Muscle of leg (tissue), 11 donors: ENCODE data around the gene LYZL4. TPM values are rescaled to one million over a fixed set of nuclear protein-coding genes. Genes with fewer than 3 reads are reported as not detected.
A peak's percentile ranks its signal among the peaks of the same experiment; 100 is the strongest.

ENCODE experiments used
- DNase-seq: peaks from one replicate; pipeline ENCODE4 v3.0.0; 2013
- H3K27ac ChIP-seq: one replicate; pipeline ENCODE4 v1.5.1; 2013; ENCODE audit warnings: mild to moderate bottlenecking, low read length, control low read depth
- H3K27me3 ChIP-seq: one replicate; pipeline ENCODE4 v1.6.1; 2013; ENCODE audit warnings: low read length; ENCODE audit not compliant: control insufficient read depth, insufficient read depth
- H3K36me3 ChIP-seq: one replicate; pipeline ENCODE4 v1.6.1; 2013; ENCODE audit warnings: low read length; ENCODE audit not compliant: control insufficient read depth, insufficient read depth
- H3K4me1 ChIP-seq: one replicate; pipeline ENCODE4 v1.6.1; 2013; ENCODE audit warnings: low read length; ENCODE audit not compliant: control insufficient read depth, insufficient read depth
- H3K4me3 ChIP-seq: one replicate; pipeline ENCODE4 v1.5.1; 2013; ENCODE audit warnings: low read length, control low read depth
- H3K9me3 ChIP-seq: replicated peaks from 2 replicates; pipeline ENCODE4 v1.6.1; 2013; ENCODE audit warnings: low read depth, low read length; ENCODE audit not compliant: control insufficient read depth
- WGBS: methylation state at CpG from one replicate; pipeline ENCODE4 v1.1.5; 2013; ENCODE audit warnings: missing lambda C conversion rate; ENCODE audit not compliant: insufficient coverage; 5-methylcytosine and 5-hydroxymethylcytosine counted together
- polyA plus RNA-seq, 8 donors: library from polyadenylated mRNA; unstranded; fragments of 120-200 nt; gene quantifications; one replicate each; pipeline versions ENCODE4 v1.2.1 to v1.2.3, GENCODE V29; 2013; ENCODE audit warnings: inconsistent platforms in 1 of 8, low replicate concordance in 1 of 8; ENCODE audit not compliant: insufficient read length in 8 of 8, insufficient read depth in 1 of 8
- total RNA-seq: library from RNA; stranded (reverse); fragments of 120-200 nt; gene quantifications from one replicate; pipeline ENCODE4 v1.2.4, GENCODE V29; 2013

The LYZL4 gene
- total and polyA plus RNA-seq, 9 donors: not detected

GRCh38 chr3:42428830-42429229, 18.4 kb upstream of the LYZL4 start:
- no peak overlapping the region for H3K27ac ChIP-seq
- DNase-seq: no peak
- H3K9me3 ChIP-seq: peaks cover 10% of the 10 kb centered on the region
- H3K4me1 ChIP-seq: peaks cover 3% of the 10 kb centered on the region
- H3K27me3 ChIP-seq: peaks cover 2% of the 10 kb centered on the region
- H3K4me3 ChIP-seq: no peak overlapping the region
- 30% methylated on average over 1 of the region's 2 CpGs for WGBS
- H3K36me3 ChIP-seq: no peaks in the 10 kb centered on the region

GRCh38 chr3:42425736-42426407, 15.5 kb upstream of the LYZL4 start:
- no peaks in the 10 kb centered on the region for H3K36me3 ChIP-seq
- no peak overlapping the region for H3K27ac ChIP-seq
- no peak overlapping the region for H3K4me3 ChIP-seq
- H3K27me3 ChIP-seq: peaks cover 4% of the 10 kb centered on the region
- no CpG with 5 or more reads among the region's 7 CpGs for whole genome bisulfite sequencing
- no peak for DNase-seq
- no peaks in the 10 kb centered on the region for H3K9me3 ChIP-seq
- peaks cover 3% of the 10 kb centered on the region for H3K4me1 ChIP-seq

GRCh38 chr3:42424911-42425310, 14.5 kb upstream of the LYZL4 start:
- Histone ChIP-seq H3K27ac (no peak overlapping the region), H3K4me1 (peaks cover under 1% of the 10 kb centered on the region), H3K9me3 (no peaks in the 10 kb centered on the region), H3K27me3 (peaks cover 4% of the 10 kb centered on the region), H3K36me3 (no peaks in the 10 kb centered on the region), H3K4me3 (no peak overlapping the region)
- no peak for DNase-seq
- WGBS: no CpG with 5 or more reads among the region's 3 CpGs

GRCh38 chr3:42421818-42422796, 11.7 kb upstream of the LYZL4 start:
- Histone ChIP-seq H3K4me1 (peaks cover 12% of the 10 kb centered on the region), H3K36me3 (no peaks in the 10 kb centered on the region), H3K4me3 (no peak overlapping the region), H3K9me3 (no peaks in the 10 kb centered on the region), H3K27ac (no peak overlapping the region), H3K27me3 (peaks cover 4% of the 10 kb centered on the region)
- WGBS: 90% methylated on average over 12 of the region's 20 CpGs
- DNase-seq: no peak

- Histone ChIP-seq H3K4me1 (peaks cover 12% of the 10 kb centered on the region), H3K9me3 (no peaks in the 10 kb centered on the region), H3K4me3 (no peak overlapping the region), H3K27me3 (peaks cover 8% of the 10 kb centered on the region), H3K27ac (no peak overlapping the region), H3K36me3 (no peaks in the 10 kb centered on the region)
- WGBS: no CpG with 5 or more reads among the region's 1 CpG
- peak; percentile 84 for DNase-seq
Measured at GRCh38 chr3:42419563-42419962, 9.2 kb upstream of the LYZL4 start.

GRCh38 chr3:42412526-42413155, 2.2 kb upstream of the LYZL4 start:
- DNase-seq: no peak
- WGBS: 95% methylated on average over 5 of the region's 6 CpGs
- Histone ChIP-seq H3K4me3 (no peak overlapping the region), H3K36me3 (no peaks in the 10 kb centered on the region), H3K4me1 (peaks cover 5% of the 10 kb centered on the region), H3K9me3 (no peaks in the 10 kb centered on the region), H3K27ac (no peak overlapping the region), H3K27me3 (peaks cover 4% of the 10 kb centered on the region)

GRCh38 chr3:42411429-42411828, 1.0 kb upstream of the LYZL4 start:
- H3K4me1 ChIP-seq: peaks cover 5% of the 10 kb centered on the region
- no CpG with 5 or more reads among the region's 1 CpG for WGBS
- no peak overlapping the region for H3K27ac ChIP-seq
- no peaks in the 10 kb centered on the region for H3K36me3 ChIP-seq
- no peak overlapping the region for H3K4me3 ChIP-seq
- no peaks in the 10 kb centered on the region for H3K27me3 ChIP-seq
- DNase-seq: no peak
- no peaks in the 10 kb centered on the region for H3K9me3 ChIP-seq

- no peak for DNase-seq
- H3K9me3 ChIP-seq: no peaks in the 10 kb centered on the region
- H3K27ac ChIP-seq: no peak overlapping the region
- H3K36me3 ChIP-seq: no peaks in the 10 kb centered on the region
- peaks cover 5% of the 10 kb centered on the region for H3K4me1 ChIP-seq
- no peak overlapping the region for H3K4me3 ChIP-seq
- 94% methylated on average over 2 of the region's 2 CpGs for WGBS
- H3K27me3 ChIP-seq: no peaks in the 10 kb centered on the region
Measured at GRCh38 chr3:42408156-42408555, 2.3 kb downstream of the LYZL4 start.

- WGBS: 89% methylated on average over 11 of the region's 14 CpGs
- H3K27me3 ChIP-seq: no peaks in the 10 kb centered on the region
- no peak overlapping the region for H3K4me3 ChIP-seq
- no peak for DNase-seq
- peaks cover 5% of the 10 kb centered on the region for H3K4me1 ChIP-seq
- H3K27ac ChIP-seq: no peak overlapping the region
- H3K9me3 ChIP-seq: no peaks in the 10 kb centered on the region
- H3K36me3 ChIP-seq: no peaks in the 10 kb centered on the region
Measured at GRCh38 chr3:42406727-42407450, 3.5 kb downstream of the LYZL4 start.
